Inflammatory macrophage treated with lipopolysaccharide for 4 hours (primary cell): Measurements from ENCODE around the gene ENPP5.
"Not testable (repeated sequence)": the region's sequence is repeated elsewhere in the genome, so short reads cannot be mapped to it uniquely, and the experiment has no call there.

ENCODE experiments used
- DNase-seq: peaks from one replicate; pipeline ENCODE4 v3.0.0-alpha.2; 2020

ENPP5 gene

GRCh38 chr6:46172176-46172575, 1.4 kb upstream of the ENPP5 start:
- DNase-seq, result no peak

GRCh38 chr6:46160102-46160501, 10.7 kb downstream of the ENPP5 start:
- no peak for DNase-seq

GRCh38 chr6:46159229-46159628, 11.6 kb downstream of the ENPP5 start:
- no peak for DNase-seq

- DNase-seq, result no peak
Measured at GRCh38 chr6:46156701-46157100, 14.1 kb downstream of the ENPP5 start.

- DNase-seq, result not testable (repeated sequence)
Measured at GRCh38 chr6:46149066-46149465, 21.7 kb downstream of the ENPP5 start.

- no peak for DNase-seq
Measured at GRCh38 chr6:46144270-46144669, 26.5 kb downstream of the ENPP5 start.

- no peak for DNase-seq
Measured at GRCh38 chr6:46138281-46138680, 32.5 kb downstream of the ENPP5 start.

- no peak for DNase-seq
Measured at GRCh38 chr6:46137387-46137786, 33.4 kb downstream of the ENPP5 start.

GRCh38 chr6:46136831-46137230, 33.9 kb downstream of the ENPP5 start:
- no peak for DNase-seq

- DNase-seq, result peak; percentile 18
Measured at GRCh38 chr6:46135176-46135575, 35.6 kb downstream of the ENPP5 start.

- DNase-seq, result no peak
Measured at GRCh38 chr6:46134216-46134615, 36.6 kb downstream of the ENPP5 start.

GRCh38 chr6:46131291-46131690, 39.5 kb downstream of the ENPP5 start:
- DNase-seq, result not testable (repeated sequence)

GRCh38 chr6:46130666-46131065, 40.1 kb downstream of the ENPP5 start:
- DNase-seq, result peak; percentile 94

GRCh38 chr6:46129629-46130511, 40.9 kb downstream of the ENPP5 start, which contains the start of gene ENPP4:
Gene ENPP4, plus strand, starts transcription at chr6:46129989. Its CDS starts 9,595 bp downstream, at chr6:46139584.
- peak; percentile 93 for DNase-seq

GRCh38 chr6:46129291-46129628, 41.5 kb downstream of the ENPP5 start:
- no peak for DNase-seq

- DNase-seq, result peak; percentile 58
Measured at GRCh38 chr6:46128476-46128875, 42.3 kb downstream of the ENPP5 start.

- not testable (repeated sequence) for DNase-seq
Measured at GRCh38 chr6:46119679-46120078, 51.1 kb downstream of the ENPP5 start.

- no peak for DNase-seq
Measured at GRCh38 chr6:46118836-46119235, 51.9 kb downstream of the ENPP5 start.

- DNase-seq, result no peak
Measured at GRCh38 chr6:46118157-46118556, 52.6 kb downstream of the ENPP5 start.

- DNase-seq, result no peak
Measured at GRCh38 chr6:46116289-46116688, 54.5 kb downstream of the ENPP5 start.

GRCh38 chr6:46115634-46116033, 55.1 kb downstream of the ENPP5 start:
- no peak for DNase-seq

- DNase-seq, result no peak
Measured at GRCh38 chr6:46113370-46113769, 57.4 kb downstream of the ENPP5 start.
